Measurements from ENCODE around the gene GRID1. TPM values are rescaled to one million over a fixed set of nuclear protein-coding genes. Genes with fewer than 3 reads are reported as not detected.

The GRID1 gene
- total and polyA plus RNA-seq, 7 experiments from 2014 or later, result not detected

- ChIA-PET CTCF (no interaction called here), POLR2A (no interaction called here)
- no peak overlapping the region for H3K27ac Mint-ChIP-seq
- Histone ChIP-seq H3K9me3 (ENCODE audit: control insufficient read depth in 2 of 3, low read length in 3 of 3) (no peaks in the 10 kb centered on the region), H3K27ac (ENCODE audit: low read depth, low read length) (no peak overlapping the region), H3K36me3 (ENCODE audit: control insufficient read depth in 2 of 3, insufficient read depth in 3 of 3, low read length in 3 of 3) (no peaks in the 10 kb centered on the region), H3K27me3 (ENCODE audit: control insufficient read depth in 2 of 2, insufficient read depth in 2 of 2, low read length in 2 of 2) (no peaks in the 10 kb centered on the region), H3K4me3 (ENCODE audit: low read length) (no peak overlapping the region), H3K4me1 (ENCODE audit: control insufficient read depth in 2 of 2, insufficient read depth in 2 of 2, low read length in 2 of 2) (no peaks in the 10 kb centered on the region)
- no peaks in the 10 kb centered on the region for H3K36me3 Mint-ChIP-seq
- H3K4me1 Mint-ChIP-seq, result peaks cover 0 to 2% (median 0%) of the 10 kb centered on the region in 7 donors
- no peaks in the 10 kb centered on the region for H3K27me3 Mint-ChIP-seq
- H3K9me3 Mint-ChIP-seq, result no peaks in the 10 kb centered on the region
- ATAC-seq, result no peak
- no peak overlapping the region for H3K4me3 Mint-ChIP-seq
- no peak for DNase-seq
- intact Hi-C loops (cut with micrococcal nuclease), result no loop called here
These were observed 261.0 kb downstream of the GRID1 start for GRCh38 chr10:86105640-86106039.

- Histone ChIP-seq H3K4me1 (ENCODE audit: control insufficient read depth in 2 of 2, insufficient read depth in 2 of 2, low read length in 2 of 2) (no peaks in the 10 kb centered on the region), H3K36me3 (ENCODE audit: control insufficient read depth in 2 of 3, insufficient read depth in 3 of 3, low read length in 3 of 3) (no peaks in the 10 kb centered on the region), H3K27me3 (ENCODE audit: control insufficient read depth in 2 of 2, insufficient read depth in 2 of 2, low read length in 2 of 2) (no peaks in the 10 kb centered on the region), H3K9me3 (ENCODE audit: control insufficient read depth in 2 of 3, low read length in 3 of 3) (no peaks in the 10 kb centered on the region), H3K27ac (ENCODE audit: low read depth, low read length) (no peak overlapping the region), H3K4me3 (ENCODE audit: low read length) (no peak overlapping the region)
- ChIA-PET POLR2A (no interaction called here), CTCF (no interaction called here)
- Mint-ChIP-seq H3K36me3 (no peaks in the 10 kb centered on the region), H3K27me3 (no peaks in the 10 kb centered on the region), H3K27ac (no peak overlapping the region), H3K9me3 (no peaks in the 10 kb centered on the region), H3K4me1 (peaks cover 0 to 2% (median 0%) of the 10 kb centered on the region in 7 donors), H3K4me3 (no peak overlapping the region)
- ATAC-seq (no peak), DNase-seq (no peak)
- intact Hi-C loops (cut with micrococcal nuclease), result no loop called here
These were observed 261.4 kb downstream of the GRID1 start for GRCh38 chr10:86105181-86105580.

GRCh38 chr10:86104611-86105145 lies 261.9 kb downstream of the GRID1 start:
- ChIA-PET POLR2A (no interaction called here), CTCF (interaction anchor here (0.6 kb wide), 1 partner anchor 166 kb away, joined by 3 read pairs; no protein-coding TSS in a partner anchor)
- intact Hi-C loops (cut with micrococcal nuclease), result loop anchor here in 1 of 2 donors (5.0 kb wide), 1 partner anchor 273 kb away; no protein-coding TSS in a partner anchor

GRCh38 chr10:86104156-86104555 lies 262.4 kb downstream of the GRID1 start:
- no peak for DNase-seq
- Mint-ChIP-seq H3K9me3 (no peaks in the 10 kb centered on the region), H3K4me3 (no peak overlapping the region), H3K27ac (no peak overlapping the region), H3K27me3 (no peaks in the 10 kb centered on the region), H3K36me3 (no peaks in the 10 kb centered on the region), H3K4me1 (peaks cover 0 to 2% (median 0%) of the 10 kb centered on the region in 7 donors)
- ChIA-PET CTCF (interaction anchor here (0.6 kb wide), 1 partner anchor 166 kb away, joined by 3 read pairs; no protein-coding TSS in a partner anchor), POLR2A (no interaction called here)
- ATAC-seq, result no peak
- intact Hi-C loops (cut with micrococcal nuclease), result loop anchor here in 1 of 2 donors (5.0 kb wide), 1 partner anchor 273 kb away; no protein-coding TSS in a partner anchor
- Histone ChIP-seq H3K27ac (ENCODE audit: low read depth, low read length) (no peak overlapping the region), H3K9me3 (ENCODE audit: control insufficient read depth in 2 of 3, low read length in 3 of 3) (no peaks in the 10 kb centered on the region), H3K4me3 (ENCODE audit: low read length) (no peak overlapping the region), H3K36me3 (ENCODE audit: control insufficient read depth in 2 of 3, insufficient read depth in 3 of 3, low read length in 3 of 3) (no peaks in the 10 kb centered on the region), H3K27me3 (ENCODE audit: control insufficient read depth in 2 of 2, insufficient read depth in 2 of 2, low read length in 2 of 2) (no peaks in the 10 kb centered on the region), H3K4me1 (ENCODE audit: control insufficient read depth in 2 of 2, insufficient read depth in 2 of 2, low read length in 2 of 2) (no peaks in the 10 kb centered on the region)

More at GRCh38 chr10:86104611-86105145, 261.9 kb downstream of the GRID1 start:
- Mint-ChIP-seq H3K36me3 (no peaks in the 10 kb centered on the region), H3K27ac (no peak overlapping the region), H3K4me1 (peaks cover 0 to 2% (median 0%) of the 10 kb centered on the region in 7 donors), H3K4me3 (no peak overlapping the region), H3K27me3 (no peaks in the 10 kb centered on the region), H3K9me3 (no peaks in the 10 kb centered on the region)
- Histone ChIP-seq H3K36me3 (ENCODE audit: control insufficient read depth in 2 of 3, insufficient read depth in 3 of 3, low read length in 3 of 3) (no peaks in the 10 kb centered on the region), H3K27ac (ENCODE audit: low read depth, low read length) (no peak overlapping the region), H3K9me3 (ENCODE audit: control insufficient read depth in 2 of 3, low read length in 3 of 3) (no peaks in the 10 kb centered on the region), H3K4me3 (ENCODE audit: low read length) (no peak overlapping the region), H3K27me3 (ENCODE audit: control insufficient read depth in 2 of 2, insufficient read depth in 2 of 2, low read length in 2 of 2) (no peaks in the 10 kb centered on the region), H3K4me1 (ENCODE audit: control insufficient read depth in 2 of 2, insufficient read depth in 2 of 2, low read length in 2 of 2) (no peaks in the 10 kb centered on the region)
- ATAC-seq (no peak), DNase-seq (no peak)

GRCh38 chr10:86103391-86104101 lies 263.0 kb downstream of the GRID1 start:
- CTCF ChIA-PET, result no interaction called here

GRCh38 chr10:86102451-86102850 lies 264.1 kb downstream of the GRID1 start:
- H3K4me3 Mint-ChIP-seq, result no peak overlapping the region
- no peaks in the 10 kb centered on the region for H3K27me3 Mint-ChIP-seq

More at GRCh38 chr10:86103391-86104101, 263.0 kb downstream of the GRID1 start:
- Histone ChIP-seq H3K4me3 (ENCODE audit: low read length) (no peak overlapping the region), H3K27ac (ENCODE audit: low read depth, low read length) (no peak overlapping the region), H3K27me3 (ENCODE audit: control insufficient read depth in 2 of 2, insufficient read depth in 2 of 2, low read length in 2 of 2) (no peaks in the 10 kb centered on the region), H3K4me1 (ENCODE audit: control insufficient read depth in 2 of 2, insufficient read depth in 2 of 2, low read length in 2 of 2) (no peaks in the 10 kb centered on the region), H3K36me3 (ENCODE audit: control insufficient read depth in 2 of 3, insufficient read depth in 3 of 3, low read length in 3 of 3) (no peaks in the 10 kb centered on the region), H3K9me3 (ENCODE audit: control insufficient read depth in 2 of 3, low read length in 3 of 3) (no peaks in the 10 kb centered on the region)
- ATAC-seq (no peak), DNase-seq (no peak)
- Mint-ChIP-seq H3K27ac (no peak overlapping the region), H3K9me3 (no peaks in the 10 kb centered on the region), H3K4me3 (no peak overlapping the region), H3K27me3 (no peaks in the 10 kb centered on the region), H3K4me1 (peaks cover 0 to 2% (median 0%) of the 10 kb centered on the region in 7 donors), H3K36me3 (no peaks in the 10 kb centered on the region)
- POLR2A ChIA-PET, result no interaction called here
- intact Hi-C loops (cut with micrococcal nuclease), result loop anchor here in 1 of 2 donors (5.0 kb wide), 1 partner anchor 274 kb away; no protein-coding TSS in a partner anchor

More at GRCh38 chr10:86102451-86102850, 264.1 kb downstream of the GRID1 start:
- Histone ChIP-seq H3K4me3 (ENCODE audit: low read length) (no peak overlapping the region), H3K9me3 (ENCODE audit: control insufficient read depth in 2 of 3, low read length in 3 of 3) (no peaks in the 10 kb centered on the region), H3K27ac (ENCODE audit: low read depth, low read length) (no peak overlapping the region), H3K27me3 (ENCODE audit: control insufficient read depth in 2 of 2, insufficient read depth in 2 of 2, low read length in 2 of 2) (no peaks in the 10 kb centered on the region), H3K4me1 (ENCODE audit: control insufficient read depth in 2 of 2, insufficient read depth in 2 of 2, low read length in 2 of 2) (no peaks in the 10 kb centered on the region), H3K36me3 (ENCODE audit: control insufficient read depth in 2 of 3, insufficient read depth in 3 of 3, low read length in 3 of 3) (no peaks in the 10 kb centered on the region)
- no peak for DNase-seq
- ChIA-PET POLR2A (no interaction called here), CTCF (no interaction called here)
- H3K9me3 Mint-ChIP-seq, result no peaks in the 10 kb centered on the region
- no peak for ATAC-seq
- no peaks in the 10 kb centered on the region for H3K36me3 Mint-ChIP-seq
- peaks cover 0 to 2% (median 0%) of the 10 kb centered on the region in 7 donors for H3K4me1 Mint-ChIP-seq
- H3K27ac Mint-ChIP-seq, result no peak overlapping the region
- intact Hi-C loops (cut with micrococcal nuclease), result loop anchor here in 1 of 2 donors (5.0 kb wide), 1 partner anchor 275 kb away; no protein-coding TSS in a partner anchor
